ENCODE data around the gene TUBB1. TPM values are rescaled to one million over a fixed set of nuclear protein-coding genes. Genes with fewer than 3 reads are reported as not detected.

The TUBB1 gene
- total RNA-seq, 1 experiment from 2014 or later, result not detected

DNA sequence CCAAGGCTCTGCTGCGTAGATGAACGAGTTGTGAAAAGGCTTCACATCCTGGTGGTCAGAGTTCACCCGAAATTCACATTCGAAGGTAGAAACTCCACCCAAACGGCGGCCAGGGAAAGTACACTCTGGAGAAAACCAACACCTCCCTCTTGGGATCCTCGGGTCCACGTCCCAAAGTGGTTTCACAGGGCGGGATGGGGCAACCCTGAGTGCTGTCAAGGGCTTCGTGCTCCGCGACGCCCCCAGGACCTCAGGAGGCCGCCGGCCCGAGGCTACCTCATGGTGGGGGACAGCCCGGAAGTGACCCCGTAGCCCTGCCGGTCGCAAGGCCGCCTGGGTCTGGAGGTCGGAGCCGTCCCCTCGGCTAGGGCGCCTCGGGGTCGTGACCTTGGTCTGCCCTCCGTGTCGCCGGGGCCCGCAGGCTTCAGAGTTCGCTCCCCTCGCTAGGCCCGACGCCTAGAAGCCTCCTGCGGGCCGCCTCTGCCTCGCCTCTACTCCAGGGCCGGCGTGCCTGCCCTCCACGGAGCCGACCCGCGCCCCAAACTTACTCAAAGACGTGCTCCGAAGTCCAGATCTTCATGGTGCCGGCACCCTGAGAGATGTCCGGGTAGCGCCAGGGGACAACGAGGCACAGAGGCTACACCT lies 23.0 kb downstream of the TUBB1 start, which contains the start of gene PRELID3B:
Gene PRELID3B, minus strand, starts transcription at position 636 of the 645 bp plus-strand sequence. Its CDS starts 56 bp downstream, at position 580.
- TF ChIP-seq, protein P1, sequence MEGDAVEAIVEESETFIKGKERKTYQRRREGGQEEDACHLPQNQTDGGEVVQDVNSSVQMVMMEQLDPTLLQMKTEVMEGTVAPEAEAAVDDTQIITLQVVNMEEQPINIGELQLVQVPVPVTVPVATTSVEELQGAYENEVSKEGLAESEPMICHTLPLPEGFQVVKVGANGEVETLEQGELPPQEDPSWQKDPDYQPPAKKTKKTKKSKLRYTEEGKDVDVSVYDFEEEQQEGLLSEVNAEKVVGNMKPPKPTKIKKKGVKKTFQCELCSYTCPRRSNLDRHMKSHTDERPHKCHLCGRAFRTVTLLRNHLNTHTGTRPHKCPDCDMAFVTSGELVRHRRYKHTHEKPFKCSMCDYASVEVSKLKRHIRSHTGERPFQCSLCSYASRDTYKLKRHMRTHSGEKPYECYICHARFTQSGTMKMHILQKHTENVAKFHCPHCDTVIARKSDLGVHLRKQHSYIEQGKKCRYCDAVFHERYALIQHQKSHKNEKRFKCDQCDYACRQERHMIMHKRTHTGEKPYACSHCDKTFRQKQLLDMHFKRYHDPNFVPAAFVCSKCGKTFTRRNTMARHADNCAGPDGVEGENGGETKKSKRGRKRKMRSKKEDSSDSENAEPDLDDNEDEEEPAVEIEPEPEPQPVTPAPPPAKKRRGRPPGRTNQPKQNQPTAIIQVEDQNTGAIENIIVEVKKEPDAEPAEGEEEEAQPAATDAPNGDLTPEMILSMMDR (IDR thresholded peaks at IDR 0.05; ENCODE audit: unreplicated experiment), result no peak
- peak within 1 kb of the TSS; percentile 90 for H3K27ac Mint-ChIP-seq (ENCODE audit: low read depth, unreplicated experiment)
- peaks cover 32% of the 10 kb centered on the region for H3K36me3 Mint-ChIP-seq (ENCODE audit: insufficient read depth, unreplicated experiment)
- peaks cover 8% of the 10 kb centered on the region for H3K9me3 Mint-ChIP-seq (ENCODE audit: unreplicated experiment)
- ChIA-PET POLR2A (interaction anchor here (0.9 to 4.9 kb wide), 13 partner anchors 11 to 654 kb away, joined by 3 to 107 read pairs (median 4); partner anchors contain the start of genes ATP5F1E, TUBB1 and VAPB), CTCF (interaction anchor here (0.6 to 2.5 kb wide), 4 partner anchors 10 to 172 kb away, joined by 3 to 19 read pairs (median 6); partner anchors contain the start of gene ATP5F1E)
- H3K4me1 Mint-ChIP-seq (ENCODE audit: insufficient read depth, unreplicated experiment), result peaks cover 34% of the 10 kb centered on the region
- H3K4me3 Mint-ChIP-seq (ENCODE audit: unreplicated experiment), result peak within 1 kb of the TSS; percentile 86
- intact Hi-C loops (cut with micrococcal nuclease), result no loop called here
- DNase-seq (ENCODE audit: unreplicated experiment), result peak; percentile 43
- H3K27me3 Mint-ChIP-seq (ENCODE audit: insufficient read depth, unreplicated experiment), result no peaks in the 10 kb centered on the region
- no TSS peak for BruUV-seq (replicated peaks)

DNA sequence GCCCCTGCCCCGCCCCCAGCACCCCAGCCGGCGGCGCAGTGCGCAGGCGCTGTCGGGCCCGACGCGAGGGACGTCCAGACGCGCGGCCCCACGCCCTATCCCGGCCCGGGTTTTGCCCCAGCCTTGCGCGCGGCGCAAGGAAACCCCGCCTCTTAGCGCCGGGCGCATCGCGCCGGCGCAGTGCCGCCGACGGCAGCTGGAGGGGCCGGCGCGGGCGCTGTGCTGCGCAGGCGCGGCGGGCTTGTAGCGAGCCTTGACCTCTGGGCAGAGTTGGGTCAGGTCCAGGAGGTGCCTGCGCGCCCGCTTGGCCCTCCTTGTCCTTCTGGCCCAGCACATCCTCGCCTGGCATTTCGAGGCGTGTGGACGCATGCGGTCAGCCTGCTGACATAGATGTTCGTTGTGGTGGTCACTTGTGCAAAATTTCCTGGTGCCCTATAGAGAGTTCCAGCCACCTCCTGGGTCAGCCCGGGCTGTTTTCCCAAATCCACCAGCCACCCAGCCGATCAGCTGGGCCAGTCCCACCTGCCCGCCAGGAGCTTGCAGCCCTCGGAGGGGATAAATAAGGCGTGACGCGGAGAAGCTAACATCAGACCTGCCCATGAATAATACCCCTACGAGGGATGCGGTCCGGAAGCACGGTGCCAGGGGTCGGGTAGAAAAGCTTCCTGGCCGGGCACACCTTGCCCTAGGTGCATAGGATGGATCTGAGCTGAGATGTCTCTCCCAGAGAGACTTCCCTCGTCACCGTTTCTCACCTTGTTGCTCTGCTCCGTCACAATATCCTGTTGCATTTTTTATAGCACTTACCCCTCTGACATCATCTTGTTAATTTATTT lies 23.8 kb downstream of the TUBB1 start:
- Mint-ChIP-seq H3K27me3 (ENCODE audit: insufficient read depth, unreplicated experiment) (no peaks in the 10 kb centered on the region), H3K9me3 (ENCODE audit: unreplicated experiment) (peaks cover 8% of the 10 kb centered on the region), H3K4me3 (ENCODE audit: unreplicated experiment) (peak overlapping the region; percentile 86), H3K4me1 (ENCODE audit: insufficient read depth, unreplicated experiment) (peaks cover 39% of the 10 kb centered on the region), H3K27ac (ENCODE audit: low read depth, unreplicated experiment) (peak overlapping the region; percentile 90), H3K36me3 (ENCODE audit: insufficient read depth, unreplicated experiment) (peaks cover 25% of the 10 kb centered on the region)
- intact Hi-C loops (cut with micrococcal nuclease), result no loop called here
- TF ChIP-seq, protein P1 (IDR thresholded peaks at IDR 0.05; ENCODE audit: unreplicated experiment), result no peak
- DNase-seq (ENCODE audit: unreplicated experiment), result peak; percentile 93
- POLR2A ChIA-PET, result interaction anchor here (0.7 to 4.9 kb wide), 13 partner anchors 11 to 385 kb away, joined by 3 to 107 read pairs (median 5); partner anchors contain the start of genes ATP5F1E and TUBB1
- CTCF ChIA-PET, result interaction anchor here (0.6 to 1.2 kb wide), 6 partner anchors 12 to 1452 kb away, joined by 3 to 6 read pairs (median 4); no protein-coding TSS in a partner anchor
- no TSS peak for BruUV-seq (replicated peaks)

DNA sequence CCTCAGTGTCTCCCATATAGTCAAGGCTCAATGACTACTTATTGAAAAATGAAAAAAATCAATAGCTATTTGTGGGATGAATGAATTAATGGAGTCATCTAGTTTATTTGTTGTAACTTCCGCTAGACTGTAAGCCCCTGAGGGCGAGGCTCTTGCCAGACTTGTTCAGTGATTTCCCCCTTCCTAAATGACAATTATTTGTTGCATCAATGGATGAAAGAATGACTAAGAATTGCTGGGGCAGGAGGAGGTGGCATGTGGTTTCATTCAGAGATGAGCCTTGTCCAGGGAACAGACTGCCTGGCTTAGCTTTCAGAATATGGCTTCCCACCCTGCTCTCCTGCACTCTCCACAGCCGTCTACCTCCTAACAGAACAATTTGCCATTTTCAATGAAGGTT lies 24.5 kb downstream of the TUBB1 start:
- intact Hi-C loops (cut with micrococcal nuclease), result no loop called here
- H3K4me3 Mint-ChIP-seq (ENCODE audit: unreplicated experiment), result peak overlapping the region; percentile 86
- peaks cover 42% of the 10 kb centered on the region for H3K4me1 Mint-ChIP-seq (ENCODE audit: insufficient read depth, unreplicated experiment)
- TF ChIP-seq, protein P1 (IDR thresholded peaks at IDR 0.05; ENCODE audit: unreplicated experiment), result no peak
- no peak for DNase-seq (ENCODE audit: unreplicated experiment)
- H3K36me3 Mint-ChIP-seq (ENCODE audit: insufficient read depth, unreplicated experiment), result peaks cover 20% of the 10 kb centered on the region
- H3K27ac Mint-ChIP-seq (ENCODE audit: low read depth, unreplicated experiment), result no peak overlapping the region
- CTCF ChIA-PET, result interaction anchor here (0.6 to 1.2 kb wide), 4 partner anchors 24 to 1452 kb away, joined by 3 to 4 read pairs (median 3); no protein-coding TSS in a partner anchor
- BruUV-seq (replicated peaks), result no TSS peak
- POLR2A ChIA-PET, result interaction anchor here (0.7 to 4.9 kb wide), 9 partner anchors 12 to 386 kb away, joined by 4 to 107 read pairs (median 8); partner anchors contain the start of genes ATP5F1E and TUBB1
- peaks cover 8% of the 10 kb centered on the region for H3K9me3 Mint-ChIP-seq (ENCODE audit: unreplicated experiment)
- H3K27me3 Mint-ChIP-seq (ENCODE audit: insufficient read depth, unreplicated experiment), result no peaks in the 10 kb centered on the region
